ENCODE measurements around the gene AKR1C2.
"Not testable (repeated sequence)": the region's sequence is repeated elsewhere in the genome, so short reads cannot be mapped to it uniquely, and the experiment has no call there.

The AKR1C2 gene

GRCh38 chr10:4988000-4988641, 15.5 kb downstream of the AKR1C2 start:
- DNase-seq (ENCODE audit: low read depth) = not testable (repeated sequence)

GRCh38 chr10:4984971-4985594, 18.6 kb downstream of the AKR1C2 start:
- no peak for DNase-seq (ENCODE audit: low read depth)

- no peak for DNase-seq (ENCODE audit: low read depth)
Measured at GRCh38 chr10:4984223-4984622, 19.4 kb downstream of the AKR1C2 start.

GRCh38 chr10:4983615-4984216, 19.9 kb downstream of the AKR1C2 start:
- DNase-seq (ENCODE audit: low read depth) = no peak

GRCh38 chr10:4982764-4983226, 20.9 kb downstream of the AKR1C2 start:
- DNase-seq (ENCODE audit: low read depth) = no peak

DNA sequence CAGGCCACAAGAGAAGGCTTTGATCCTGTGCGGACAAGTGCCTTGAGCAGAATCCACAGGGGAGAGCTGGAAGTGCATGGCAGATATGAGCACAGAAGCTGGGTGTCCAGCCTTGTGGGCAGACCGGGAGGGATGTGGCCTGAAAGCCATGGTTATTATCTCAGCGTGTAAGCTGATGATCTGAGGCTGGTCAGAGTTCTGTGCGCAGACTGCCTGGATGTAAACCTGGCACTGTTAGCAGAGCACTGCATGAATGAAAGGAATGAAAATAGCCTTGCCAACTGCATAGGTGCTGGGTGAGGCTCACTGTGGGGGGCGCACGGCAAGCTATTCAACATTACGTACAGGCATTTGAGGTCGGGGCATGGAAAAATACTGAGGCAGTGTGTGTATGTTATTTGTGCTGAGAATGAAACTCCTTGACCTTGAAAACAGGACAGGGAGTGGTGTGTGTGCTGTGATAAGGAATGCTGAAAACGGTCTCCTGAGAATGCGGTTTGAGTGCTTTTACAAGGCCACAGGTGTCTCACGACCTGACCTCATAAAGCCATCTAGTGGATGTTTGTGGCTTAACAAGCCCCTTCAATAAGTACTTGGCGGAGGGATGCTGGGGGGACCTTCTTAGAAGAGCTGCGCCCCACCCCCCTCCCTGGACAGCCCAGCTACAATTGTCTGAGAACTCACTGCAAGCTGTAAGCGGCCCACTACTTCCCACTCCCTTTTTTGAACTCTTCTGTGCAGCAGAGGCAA, 21.8 kb downstream of the AKR1C2 start:
- no peak for DNase-seq (ENCODE audit: low read depth)

GRCh38 chr10:4980793-4981192, 22.9 kb downstream of the AKR1C2 start:
- no peak for DNase-seq (ENCODE audit: low read depth)

- DNase-seq (ENCODE audit: low read depth) = no peak
Measured at GRCh38 chr10:4978870-4979269, 24.8 kb downstream of the AKR1C2 start.

DNA sequence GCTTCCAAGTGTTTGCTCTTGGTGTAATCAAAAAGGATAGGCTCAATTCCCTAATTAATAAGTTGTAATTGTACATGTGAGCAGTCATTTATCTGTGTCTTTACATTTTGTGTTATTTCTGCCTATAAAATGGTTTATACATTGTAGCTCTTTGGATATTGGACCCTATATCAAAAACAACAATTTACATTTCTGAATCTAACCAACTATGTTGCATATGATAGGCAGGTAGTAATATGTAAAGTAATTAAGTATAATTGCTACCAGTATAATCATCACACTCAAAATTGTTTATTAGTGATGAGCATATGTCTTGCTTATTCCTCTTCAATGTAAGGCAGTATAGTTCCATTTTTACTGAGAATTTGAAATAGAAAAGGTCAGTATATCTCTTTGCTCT, 26.6 kb downstream of the AKR1C2 start:
- no peak for DNase-seq (ENCODE audit: low read depth)

- not testable (repeated sequence) for DNase-seq (ENCODE audit: low read depth)
Measured at GRCh38 chr10:4974400-4974799, 29.3 kb downstream of the AKR1C2 start.

- DNase-seq (ENCODE audit: low read depth) = not testable (repeated sequence)
Measured at GRCh38 chr10:4973294-4973693, 30.4 kb downstream of the AKR1C2 start.

- not testable (repeated sequence) for DNase-seq (ENCODE audit: low read depth)
Measured at GRCh38 chr10:4972369-4973142, 31.1 kb downstream of the AKR1C2 start.

DNA sequence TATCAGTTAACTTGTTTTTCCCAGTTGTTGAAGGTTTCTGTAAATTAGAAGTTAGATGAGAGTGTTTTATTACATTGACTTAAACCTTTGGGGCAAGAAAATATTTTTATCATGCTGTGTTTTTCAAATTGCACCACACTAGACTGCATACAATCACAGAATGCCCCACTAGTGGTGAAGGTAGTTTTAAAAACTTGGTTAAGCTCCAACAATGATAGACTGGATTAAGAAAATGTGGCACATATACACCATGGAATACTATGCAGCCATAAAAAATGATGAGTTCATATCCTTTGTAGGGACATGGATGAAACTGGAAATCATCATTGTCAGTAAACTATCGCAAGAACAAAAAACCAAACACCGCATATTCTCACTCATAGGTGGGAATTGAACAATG, 33.3 kb downstream of the AKR1C2 start:
- not testable (repeated sequence) for DNase-seq (ENCODE audit: low read depth)

- DNase-seq (ENCODE audit: low read depth) = not testable (repeated sequence)
Measured at GRCh38 chr10:4969289-4969688, 34.4 kb downstream of the AKR1C2 start.

GRCh38 chr10:4967189-4967588, 36.5 kb downstream of the AKR1C2 start:
- DNase-seq (ENCODE audit: low read depth) = not testable (repeated sequence)

GRCh38 chr10:4965763-4966162, 37.9 kb downstream of the AKR1C2 start:
- not testable (repeated sequence) for DNase-seq (ENCODE audit: low read depth)

DNA sequence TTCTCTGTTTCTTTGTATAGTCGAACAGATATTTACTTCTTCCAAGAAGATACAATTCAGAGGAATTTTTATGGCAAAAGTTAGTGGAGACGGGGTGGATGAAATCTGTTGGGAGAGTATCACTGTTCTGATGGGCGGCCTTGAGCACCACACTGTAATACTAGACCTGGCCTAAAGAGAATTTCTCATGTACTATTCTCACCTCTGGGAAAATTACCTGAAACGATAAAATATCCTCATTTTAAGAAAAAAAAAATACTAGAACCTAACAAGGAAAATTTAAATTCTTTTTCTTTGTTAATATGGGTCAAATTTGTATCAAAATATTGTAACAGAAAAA, 39.9 kb downstream of the AKR1C2 start:
- DNase-seq (ENCODE audit: low read depth) = not testable (repeated sequence)

- DNase-seq (ENCODE audit: low read depth) = not testable (repeated sequence)
Measured at GRCh38 chr10:4962876-4963814, 40.5 kb downstream of the AKR1C2 start, which contains the start of gene AKR1C1. Gene AKR1C1, plus strand, starts transcription at chr10:4963415. Its CDS starts 30 bp downstream, at chr10:4963445.

- not testable (repeated sequence) for DNase-seq (ENCODE audit: low read depth)
Measured at GRCh38 chr10:4962308-4962707, 41.3 kb downstream of the AKR1C2 start.

- DNase-seq (ENCODE audit: low read depth) = not testable (repeated sequence)
Measured at GRCh38 chr10:4961558-4961957, 42.1 kb downstream of the AKR1C2 start.
